Measurements from ENCODE around the gene FBLIM1.

Gene FBLIM1

DNA sequence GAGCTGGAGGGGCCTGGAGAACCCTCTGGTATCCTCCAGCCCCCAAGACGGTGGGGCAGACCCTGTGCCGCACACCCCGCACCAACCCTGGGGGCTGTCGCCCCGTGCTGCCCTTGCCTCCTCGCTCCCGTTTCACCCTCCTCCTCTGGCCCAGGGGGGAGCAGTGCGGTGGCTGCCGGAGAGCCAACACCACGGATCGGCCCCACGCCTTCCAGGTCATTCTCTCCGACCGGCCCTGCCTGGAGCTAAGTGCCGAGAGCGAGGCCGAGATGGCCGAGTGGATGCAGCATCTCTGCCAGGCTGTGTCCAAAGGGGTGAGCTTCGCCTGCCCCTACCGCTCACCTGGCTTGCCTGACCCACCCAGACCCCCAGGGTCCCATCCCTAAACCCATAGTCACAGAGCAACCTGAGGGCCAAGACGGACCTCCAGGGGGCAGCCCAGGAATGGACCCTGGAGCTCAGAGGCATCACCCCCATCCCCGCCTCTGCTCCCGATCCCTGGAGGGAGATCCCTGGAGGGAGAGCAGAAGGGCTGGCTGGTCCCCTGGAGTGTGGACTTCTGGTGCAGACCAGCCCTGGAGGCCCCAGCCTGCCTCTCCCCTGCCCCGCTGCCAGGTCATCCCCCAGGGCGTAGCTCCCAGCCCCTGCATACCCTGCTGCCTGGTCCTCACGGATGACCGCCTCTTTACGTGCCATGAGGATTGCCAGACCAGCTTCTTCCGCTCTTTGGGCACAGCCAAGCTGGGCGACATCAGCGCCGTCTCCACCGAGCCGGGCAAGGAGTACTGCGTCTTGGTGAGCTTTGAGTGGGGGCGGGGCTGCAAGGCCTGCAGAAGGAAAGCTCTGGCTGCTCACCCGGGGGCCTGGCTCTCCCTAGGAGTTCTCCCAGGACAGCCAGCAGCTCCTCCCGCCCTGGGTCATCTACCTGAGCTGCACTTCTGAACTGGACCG, 26.6 kb upstream of the FBLIM1 start:
- DNase-seq: no peak

GRCh38 chr1:15732686-15733081, 25.9 kb upstream of the FBLIM1 start:
- no peak for DNase-seq

DNA sequence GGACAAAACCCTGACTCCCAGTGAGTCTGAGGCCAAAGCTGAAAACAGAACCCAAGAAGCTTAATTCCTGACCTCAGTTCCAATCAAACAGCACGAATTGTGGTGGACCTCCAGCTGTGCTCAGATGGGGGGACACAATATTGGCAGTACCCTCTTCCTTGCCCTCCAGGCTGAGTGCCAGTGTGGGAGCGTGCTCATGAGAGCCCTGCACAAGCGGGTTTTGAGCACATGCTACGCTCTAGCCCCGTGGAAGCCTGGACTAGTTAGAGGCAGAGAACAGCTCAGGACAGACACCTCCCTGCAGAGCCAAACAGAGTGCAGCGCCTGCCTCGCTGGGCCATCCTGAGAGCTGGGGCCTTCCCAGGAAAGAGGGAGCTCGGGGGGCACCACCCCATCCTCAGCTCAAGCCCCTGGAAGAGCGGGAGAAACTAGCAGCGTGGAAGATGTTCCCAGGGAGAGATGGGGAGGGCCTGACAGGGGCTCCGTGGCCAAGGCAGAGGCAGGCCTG, 25.3 kb upstream of the FBLIM1 start:
- no peak for DNase-seq

DNA sequence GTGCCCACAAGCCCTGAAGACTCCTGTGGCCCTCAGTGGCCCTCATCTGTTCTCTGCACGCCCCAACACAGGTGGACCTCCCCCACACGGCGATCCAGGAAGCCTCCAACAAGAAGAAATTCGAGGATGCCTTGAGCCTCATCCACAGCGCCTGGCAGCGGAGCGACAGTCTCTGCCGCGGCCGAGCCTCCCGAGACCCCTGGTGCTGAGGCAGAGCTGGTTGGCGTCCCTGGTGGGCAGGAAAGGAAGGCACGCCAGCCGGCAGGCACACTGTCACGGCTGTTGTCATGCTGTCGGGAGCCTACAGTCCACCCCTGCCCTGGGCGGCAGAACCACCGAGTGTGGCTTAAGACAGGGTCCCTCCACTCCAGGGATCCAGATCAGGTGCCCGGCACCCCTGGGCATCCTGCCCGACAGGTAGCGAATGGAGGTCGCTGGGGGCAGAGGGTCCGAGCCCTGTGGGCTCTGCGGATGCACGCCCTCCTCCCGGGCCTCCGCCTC, 24.8 kb upstream of the FBLIM1 start:
- DNase-seq: no peak

GRCh38 chr1:15734296-15734695, 24.3 kb upstream of the FBLIM1 start:
- no peak for DNase-seq

DNA sequence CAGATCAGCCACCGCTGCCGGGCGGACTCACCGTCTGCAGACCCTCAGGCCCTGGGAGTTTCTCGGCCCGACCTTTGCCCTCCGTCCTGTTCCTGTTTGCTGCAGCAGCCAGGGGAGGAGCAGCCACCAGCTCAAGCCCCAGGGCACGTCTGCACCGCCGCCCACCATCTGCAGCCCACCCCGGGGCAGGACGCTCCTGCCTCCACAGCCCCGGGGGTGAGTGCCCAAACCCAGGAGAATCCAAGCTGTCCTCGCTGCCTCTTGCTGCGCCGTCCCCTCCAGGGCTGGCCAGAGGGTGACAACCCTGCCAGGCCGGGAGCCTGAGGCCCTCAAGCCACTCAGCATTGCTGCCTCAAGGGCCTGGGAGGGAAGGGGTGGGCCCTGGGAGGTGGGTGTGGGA, 23.7 kb upstream of the FBLIM1 start:
- no peak for DNase-seq

- DNase-seq: no peak
Observed at GRCh38 chr1:15735304-15736037, 23.1 kb upstream of the FBLIM1 start.

DNA sequence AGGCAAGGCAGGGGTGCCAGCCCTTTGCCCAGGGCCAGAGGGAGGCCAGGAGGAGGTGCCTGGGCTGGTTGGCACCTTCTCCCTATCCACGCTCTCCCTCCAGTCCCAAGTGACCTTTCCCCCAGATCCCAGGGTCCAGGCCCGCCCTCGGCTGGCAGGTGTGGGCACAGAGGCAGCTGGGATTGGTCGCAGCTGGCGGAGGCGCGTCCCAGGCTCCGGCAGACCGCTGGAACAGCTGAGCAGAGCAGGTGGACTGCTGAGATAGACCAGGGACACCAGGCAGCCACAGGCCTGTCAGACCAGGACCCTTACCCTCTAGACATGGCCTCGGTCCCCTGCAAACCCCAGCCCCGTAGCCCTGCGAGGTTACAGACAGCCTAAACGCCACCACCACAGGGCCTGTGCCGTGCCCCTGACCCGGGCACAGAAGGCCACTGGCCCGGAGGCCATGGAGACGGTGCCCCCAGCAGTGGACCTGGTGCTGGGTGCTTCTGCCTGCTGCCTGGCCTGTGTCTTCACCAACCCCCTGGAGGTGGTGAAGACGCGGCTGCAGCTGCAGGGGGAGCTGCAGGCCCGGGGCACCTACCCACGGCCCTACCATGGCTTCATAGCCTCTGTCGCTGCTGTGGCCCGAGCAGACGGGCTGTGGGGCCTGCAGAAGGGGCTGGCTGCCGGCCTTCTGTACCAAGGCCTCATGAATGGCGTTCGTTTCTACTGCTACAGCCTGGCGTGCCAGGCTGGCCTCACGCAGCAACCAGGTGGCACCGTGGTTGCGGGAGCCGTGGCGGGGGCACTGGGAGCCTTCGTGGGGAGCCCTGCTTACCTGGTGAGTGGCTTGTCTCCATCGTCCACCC, 22.3 kb upstream of the FBLIM1 start, which contains the start of gene SLC25A34:
SLC25A34 (plus strand) TSS at position 221 of the 854 bp plus-strand sequence; CDS start at position 449, 228 bp downstream.
- no peak for DNase-seq

GRCh38 chr1:15736892-15737261, 21.7 kb upstream of the FBLIM1 start:
- DNase-seq: no peak

DNA sequence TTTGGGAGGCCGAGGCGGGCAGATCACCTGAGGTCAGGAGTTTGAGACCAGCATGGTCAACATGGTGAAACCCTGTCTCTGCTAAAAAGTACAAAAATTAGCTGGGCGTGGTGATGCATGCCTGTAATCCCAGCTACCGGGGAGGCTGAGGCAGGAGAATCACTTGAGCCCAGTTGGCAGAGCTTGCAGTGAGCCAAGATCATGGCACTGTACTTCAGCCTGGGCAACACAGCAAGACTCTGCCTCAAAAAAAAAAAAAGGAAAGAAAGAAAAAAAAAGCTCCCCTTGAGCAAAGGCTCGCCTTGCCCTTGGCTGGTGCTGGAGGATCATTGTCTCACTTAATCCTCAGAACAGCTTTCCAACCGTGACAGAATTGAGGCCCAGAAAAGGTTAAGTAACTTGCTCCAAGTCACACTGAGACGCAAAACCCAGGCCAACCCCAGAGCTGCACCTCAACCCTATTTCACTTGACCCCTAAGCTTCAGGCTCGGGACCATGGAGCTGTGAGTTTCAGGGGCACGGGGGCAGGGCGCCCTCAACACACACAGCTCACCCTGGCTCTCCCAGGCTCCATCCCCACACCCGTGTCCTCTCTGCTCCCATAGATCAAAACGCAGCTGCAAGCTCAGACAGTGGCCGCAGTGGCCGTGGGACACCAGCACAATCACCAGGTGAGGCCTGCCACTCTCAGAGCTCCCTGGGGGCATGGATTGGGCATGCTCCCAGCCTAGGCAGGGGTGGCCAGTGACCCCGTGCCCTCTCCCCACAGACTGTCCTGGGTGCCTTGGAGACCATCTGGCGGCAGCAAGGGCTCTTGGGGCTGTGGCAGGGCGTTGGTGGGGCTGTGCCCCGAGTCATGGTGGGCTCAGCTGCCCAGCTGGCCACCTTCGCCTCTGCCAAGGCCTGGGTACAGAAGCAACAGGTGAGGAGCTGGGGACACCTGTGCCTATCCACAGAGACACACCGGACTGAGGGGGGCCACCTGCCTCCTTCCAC, 21.0 kb upstream of the FBLIM1 start:
- DNase-seq: no peak

GRCh38 chr1:15738416-15739113, 20.0 kb upstream of the FBLIM1 start:
- no peak for DNase-seq

DNA sequence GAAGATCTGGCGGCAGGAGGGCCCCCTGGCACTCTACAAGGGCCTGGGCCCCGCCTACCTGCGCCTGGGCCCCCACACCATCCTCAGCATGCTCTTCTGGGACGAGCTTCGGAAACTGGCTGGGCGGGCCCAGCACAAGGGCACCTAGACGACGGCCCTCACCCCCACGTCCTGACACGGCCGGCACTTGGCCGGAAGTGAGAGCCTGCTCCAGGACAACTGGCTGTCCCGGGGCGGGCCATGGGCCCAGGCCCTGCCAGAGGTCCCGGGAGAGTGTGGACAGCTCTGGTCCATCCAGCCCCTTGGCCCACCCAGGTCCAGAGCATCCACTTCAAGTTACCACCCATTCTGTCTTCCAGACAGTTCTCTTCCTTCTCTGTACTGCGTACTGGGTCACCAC, 19.3 kb upstream of the FBLIM1 start:
- no peak for DNase-seq

GRCh38 chr1:15739745-15740144, 18.9 kb upstream of the FBLIM1 start:
- no peak for DNase-seq

GRCh38 chr1:15740924-15741850, 17.4 kb upstream of the FBLIM1 start:
- DNase-seq: peak; percentile 79

- DNase-seq: no peak
Observed at GRCh38 chr1:15742339-15742801, 16.2 kb upstream of the FBLIM1 start, which contains the start of gene TMEM82. Gene TMEM82 (plus strand): TSS chr1:15742499. CDS start chr1:15742560, 61 bp downstream.

DNA sequence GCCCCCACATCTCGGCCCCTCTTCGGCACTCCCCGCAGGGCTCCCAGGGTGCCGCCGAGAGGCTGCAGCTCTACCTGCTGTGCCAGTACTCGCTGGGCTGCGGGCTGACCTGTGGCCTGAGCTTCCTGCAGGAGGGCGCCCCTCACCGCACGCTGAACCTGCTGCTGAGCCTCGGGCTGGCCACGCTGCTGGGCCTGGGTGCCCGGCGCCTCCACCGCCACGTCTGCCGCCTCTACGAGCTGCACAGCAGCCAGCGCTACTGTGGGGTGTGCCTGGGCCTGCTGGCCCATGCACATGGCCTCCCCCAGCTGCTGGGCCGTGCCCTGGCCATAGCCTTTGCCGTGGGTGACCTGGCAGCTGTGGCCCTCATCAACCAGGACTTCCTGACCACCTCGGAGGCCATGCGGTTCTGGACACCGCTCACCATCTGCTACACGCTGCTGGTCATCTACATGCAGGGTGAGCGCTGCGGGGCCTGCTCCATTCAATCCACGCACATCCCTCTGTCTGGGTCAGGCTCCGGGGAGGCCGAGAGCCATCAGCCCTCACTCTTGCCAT, 14.4 kb upstream of the FBLIM1 start:
- DNase-seq: no peak

DNA sequence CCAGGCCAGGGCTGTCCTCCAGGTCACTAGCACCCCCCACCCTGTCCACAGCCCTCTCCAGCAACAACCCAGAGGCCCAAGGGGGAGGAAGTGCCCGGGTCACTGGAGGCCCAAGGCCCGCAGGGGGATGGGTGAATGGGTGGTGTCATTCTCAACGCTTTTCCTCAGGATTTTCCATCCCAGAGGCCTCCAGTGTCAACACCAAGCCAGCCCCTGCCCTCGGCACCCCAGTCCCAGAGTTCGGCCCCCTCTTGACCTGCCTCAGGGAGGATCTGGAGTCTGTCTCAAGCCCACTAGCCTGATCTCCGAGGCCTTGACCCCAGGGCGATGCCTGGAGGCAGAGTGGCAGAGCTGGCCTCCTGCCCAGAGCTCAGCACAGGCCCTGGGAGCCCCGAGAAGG, 11.2 kb upstream of the FBLIM1 start:
- DNase-seq: no peak

GRCh38 chr1:15748264-15748663, 10.3 kb upstream of the FBLIM1 start:
- no peak for DNase-seq

All from stimulated activated CD4-positive, alpha-beta T cell treated with anti-CD3 and anti-CD28 coated beads, Interleukin-15, amount 100 ng/mL, for 24 hours (primary cell).